Gastrocnemius medialis (tissue), 4 donors: ENCODE data around the gene PGD.

Source experiments
- POLR2A ChIP-seq, 2 donors: fragments of 450-650 bp; IDR thresholded peaks; one replicate each; pipeline ENCODE4 v1.6.1; 2017; ENCODE audit warnings: antibody characterized with exemption in 2 of 2, mild to moderate bottlenecking in 2 of 2, moderate library complexity in 2 of 2
- TF ChIP-seq, protein P1 (sequence below), 5 experiments: fragments of 450-650 bp in 3 of 5; fragments of 200-600 bp in 2 of 5; sonication (generic) in 2 of 5; IDR thresholded peaks in 4 of 5; conservative IDR thresholded peaks in 1 of 5; 1 replicate in 4 of 5; 2 replicates in 1 of 5; pipeline ENCODE4 v1.5.1; 2016 to 2019; ENCODE audit warnings: antibody characterized with exemption in 5 of 5, mild to moderate bottlenecking in 3 of 5, moderate library complexity in 3 of 5

DNA sequence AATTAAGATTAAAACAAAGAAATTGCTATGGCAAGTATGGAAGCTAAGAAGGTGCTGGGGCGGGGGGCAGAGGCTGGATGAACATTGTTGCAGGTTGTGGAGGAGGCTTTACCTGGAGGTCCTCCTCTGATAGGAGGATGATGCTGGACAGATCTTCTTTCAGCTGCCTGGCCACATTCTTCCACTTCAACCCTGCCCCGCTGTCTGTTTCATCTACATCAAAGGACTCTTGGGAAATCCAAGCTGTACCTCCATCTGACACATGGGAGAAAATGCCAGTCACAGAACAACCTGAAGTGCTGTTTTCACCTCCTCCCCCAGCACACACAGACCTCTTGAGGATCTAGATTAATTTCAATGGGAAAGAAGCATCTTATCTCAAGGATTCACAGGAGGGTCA is 68.2 kb downstream of the PGD start:
- TF ChIP-seq, protein P1, sequence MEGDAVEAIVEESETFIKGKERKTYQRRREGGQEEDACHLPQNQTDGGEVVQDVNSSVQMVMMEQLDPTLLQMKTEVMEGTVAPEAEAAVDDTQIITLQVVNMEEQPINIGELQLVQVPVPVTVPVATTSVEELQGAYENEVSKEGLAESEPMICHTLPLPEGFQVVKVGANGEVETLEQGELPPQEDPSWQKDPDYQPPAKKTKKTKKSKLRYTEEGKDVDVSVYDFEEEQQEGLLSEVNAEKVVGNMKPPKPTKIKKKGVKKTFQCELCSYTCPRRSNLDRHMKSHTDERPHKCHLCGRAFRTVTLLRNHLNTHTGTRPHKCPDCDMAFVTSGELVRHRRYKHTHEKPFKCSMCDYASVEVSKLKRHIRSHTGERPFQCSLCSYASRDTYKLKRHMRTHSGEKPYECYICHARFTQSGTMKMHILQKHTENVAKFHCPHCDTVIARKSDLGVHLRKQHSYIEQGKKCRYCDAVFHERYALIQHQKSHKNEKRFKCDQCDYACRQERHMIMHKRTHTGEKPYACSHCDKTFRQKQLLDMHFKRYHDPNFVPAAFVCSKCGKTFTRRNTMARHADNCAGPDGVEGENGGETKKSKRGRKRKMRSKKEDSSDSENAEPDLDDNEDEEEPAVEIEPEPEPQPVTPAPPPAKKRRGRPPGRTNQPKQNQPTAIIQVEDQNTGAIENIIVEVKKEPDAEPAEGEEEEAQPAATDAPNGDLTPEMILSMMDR (IDR thresholded peaks at IDR 0.05 in 4 of 5, conservative IDR thresholded peaks at IDR 0.05 in 1 of 5), result no peak
- TF ChIP-seq POLR2A (IDR thresholded peaks at IDR 0.05), result no peak
